HG03108 (cell line): Measurements from ENCODE around the gene SLPI.

Source experiments
- ATAC-seq: cut with Tn5 transposase; IDR thresholded peaks from one replicate; pipeline ENCODE4 v1.9.1; 2021; ENCODE audit warnings: moderate library complexity; ENCODE audit not compliant: unreplicated experiment

Gene SLPI

GRCh38 chr20:45254383-45255262 lies at the start of gene SLPI:
SLPI (minus strand) TSS chr20:45254564; CDS start chr20:45254543, 21 bp downstream.
- no peak for ATAC-seq

- no peak for ATAC-seq
Observed at GRCh38 chr20:45303586-45304463, 49.5 kb upstream of the SLPI start.

GRCh38 chr20:45301824-45302271 lies 47.5 kb upstream of the SLPI start:
- no peak for ATAC-seq

- no peak for ATAC-seq
Observed at GRCh38 chr20:45300961-45301360, 46.6 kb upstream of the SLPI start.

GRCh38 chr20:45299786-45300185 lies 45.4 kb upstream of the SLPI start:
- ATAC-seq = no peak

- ATAC-seq = no peak
Observed at GRCh38 chr20:45297786-45298497, 43.6 kb upstream of the SLPI start.

- no peak for ATAC-seq
Observed at GRCh38 chr20:45294659-45295058, 40.3 kb upstream of the SLPI start.

- ATAC-seq = no peak
Observed at GRCh38 chr20:45294003-45294368, 39.6 kb upstream of the SLPI start.

GRCh38 chr20:45293041-45294002 lies 39.0 kb upstream of the SLPI start:
- no peak for ATAC-seq

GRCh38 chr20:45292343-45292742 lies 38.0 kb upstream of the SLPI start:
- no peak for ATAC-seq

- no peak for ATAC-seq
Observed at GRCh38 chr20:45291526-45291925, 37.2 kb upstream of the SLPI start.

GRCh38 chr20:45290677-45291355 lies 36.5 kb upstream of the SLPI start:
- no peak for ATAC-seq

- no peak for ATAC-seq
Observed at GRCh38 chr20:45289942-45290676, 35.7 kb upstream of the SLPI start.

GRCh38 chr20:45288860-45289259 lies 34.5 kb upstream of the SLPI start:
- no peak for ATAC-seq

- no peak for ATAC-seq
Observed at GRCh38 chr20:45288376-45288775, 34.0 kb upstream of the SLPI start.

GRCh38 chr20:45283551-45284057 lies 29.2 kb upstream of the SLPI start:
- ATAC-seq = no peak

GRCh38 chr20:45282700-45283550 lies 28.6 kb upstream of the SLPI start:
- no peak for ATAC-seq

- ATAC-seq = no peak
Observed at GRCh38 chr20:45279992-45280391, 25.6 kb upstream of the SLPI start.
